Lower lobe of right lung (tissue), 2 donors: ENCODE results near the gene CXCR3. TPM values are rescaled to one million over a fixed set of nuclear protein-coding genes. Genes with fewer than 3 reads are reported as not detected.
A peak's percentile ranks its signal among the peaks of the same experiment; 100 is the strongest.

Source experiments
- ATAC-seq, 2 donors: fragments of 200-7000 bp; cut with Tn5 transposase; one replicate each; pipeline ENCODE4 v1.9.1; 2020 to 2022; ENCODE audit warnings: mild to moderate bottlenecking in 2 of 2, moderate library complexity in 2 of 2
- DNase-seq: peaks from one replicate; pipeline ENCODE4 v3.0.0-alpha.2; 2020
- H3K27ac ChIP-seq: fragments of 200-600 bp; one replicate; pipeline ENCODE4 v1.8.0; 2022
- H3K27me3 ChIP-seq: fragments of 200-600 bp; one replicate; pipeline ENCODE4 v1.8.0; 2022; ENCODE audit warnings: low read depth
- H3K36me3 ChIP-seq: fragments of 200-600 bp; one replicate; pipeline ENCODE4 v1.8.0; 2022; ENCODE audit warnings: mild to moderate bottlenecking
- H3K4me1 ChIP-seq: fragments of 200-600 bp; one replicate; pipeline ENCODE4 v1.8.0; 2022
- H3K4me3 ChIP-seq: fragments of 200-600 bp; one replicate; pipeline ENCODE4 v1.8.0; 2022; ENCODE audit warnings: mild to moderate bottlenecking
- H3K9me3 ChIP-seq: fragments of 200-600 bp; one replicate; pipeline ENCODE4 v1.8.0; 2022
- CTCF ChIP-seq: fragments of 200-600 bp; IDR thresholded peaks from one replicate; pipeline ENCODE4 v1.8.0; 2022; ENCODE audit warnings: antibody characterized with exemption, mild to moderate bottlenecking
- intact Hi-C: fragments of 100-400 bp; cut with DNase I; formaldehyde crosslinking; loops from one replicate; pipeline ENCODE4 v1.11.0; 2022
- total RNA-seq: library from RNA; stranded (reverse); fragmentation: NEBNext Ultra II Directional; extraction: Animal tissue kit (Norgen Biotek cat#: 25700); gene quantifications from one replicate; pipeline ENCODE4 v1.2.1, GENCODE V29; 2021
- donor health status: DM: no; HTN: yes; CAD: no; lungs with severe emphysema.

Gene CXCR3
- total RNA-seq, 1 donor from 2014 or later = 1.9 TPM

- Histone ChIP-seq H3K4me3 (no peak overlapping the region), H3K27me3 (no peaks in the 10 kb centered on the region), H3K4me1 (peaks cover 21% of the 10 kb centered on the region), H3K27ac (peak overlapping the region; percentile 76), H3K36me3 (no peaks in the 10 kb centered on the region), H3K9me3 (no peaks in the 10 kb centered on the region)
- peak; percentile 81 for DNase-seq
- peak; percentile 91 to 93 for ATAC-seq
- TF ChIP-seq CTCF = peak; percentile 37
- intact Hi-C loops = no loop called here
These were observed 4.5 kb upstream of the CXCR3 start for GRCh38 chrX:71622576-71623450.

- no peaks in the 10 kb centered on the region for H3K9me3 ChIP-seq
- H3K4me1 ChIP-seq = peaks cover 21% of the 10 kb centered on the region
- H3K27ac ChIP-seq = peak overlapping the region; percentile 76
- DNase-seq (no peak), ATAC-seq (no peak)
- intact Hi-C loops = no loop called here
- TF ChIP-seq CTCF = no peak
- H3K4me3 ChIP-seq = no peak overlapping the region
- H3K27me3 ChIP-seq = no peaks in the 10 kb centered on the region
- H3K36me3 ChIP-seq = no peaks in the 10 kb centered on the region
These were observed 3.8 kb upstream of the CXCR3 start for GRCh38 chrX:71622032-71622575.

- no peaks in the 10 kb centered on the region for H3K36me3 ChIP-seq
- H3K27ac ChIP-seq = no peak overlapping the region
- peaks cover 21% of the 10 kb centered on the region for H3K4me1 ChIP-seq
- no peaks in the 10 kb centered on the region for H3K27me3 ChIP-seq
- TF ChIP-seq CTCF = no peak
- ATAC-seq (peak in 1 of 2 donors; percentile 17), DNase-seq (no peak)
- H3K9me3 ChIP-seq = no peaks in the 10 kb centered on the region
- H3K4me3 ChIP-seq = no peak overlapping the region
- intact Hi-C loops = no loop called here
These were observed 3.3 kb upstream of the CXCR3 start for GRCh38 chrX:71621603-71622002.

GRCh38 chrX:71619986-71620385, 1.7 kb upstream of the CXCR3 start:
- H3K27me3 ChIP-seq = no peaks in the 10 kb centered on the region
- no peaks in the 10 kb centered on the region for H3K36me3 ChIP-seq
- DNase-seq = no peak
- intact Hi-C loops = no loop called here
- H3K4me1 ChIP-seq = peaks cover 21% of the 10 kb centered on the region
- no peak for ATAC-seq
- H3K9me3 ChIP-seq = no peaks in the 10 kb centered on the region
- no peak overlapping the region for H3K27ac ChIP-seq
- no peak for TF ChIP-seq CTCF
- H3K4me3 ChIP-seq = no peak overlapping the region

GRCh38 chrX:71619193-71619592, 882 bp upstream of the CXCR3 start:
- Histone ChIP-seq H3K36me3 (no peaks in the 10 kb centered on the region), H3K9me3 (no peaks in the 10 kb centered on the region), H3K27ac (no peak overlapping the region), H3K4me3 (no peak overlapping the region), H3K27me3 (no peaks in the 10 kb centered on the region), H3K4me1 (peaks cover 21% of the 10 kb centered on the region)
- ATAC-seq = no peak
- intact Hi-C loops = no loop called here
- TF ChIP-seq CTCF = no peak
- no peak for DNase-seq
